ENCODE data around the gene OVCH2. TPM values are rescaled to one million over a fixed set of nuclear protein-coding genes. Genes with fewer than 3 reads are reported as not detected.

The OVCH2 gene
- total RNA-seq, 4 donors from 2014 or later = not detected

GRCh38 chr11:7677796-7678201 lies 28.5 kb downstream of the OVCH2 start:
- no peak for ATAC-seq
- H3K27ac ChIP-seq = no peak overlapping the region
- no peak overlapping the region for H3K4me3 ChIP-seq
- peaks cover 0 to 18% (median 3%) of the 10 kb centered on the region in 3 donors for H3K4me1 ChIP-seq
- WGBS, 2 donors (ENCODE audit: low coverage in 1 of 2) = 33 to 36% methylated on average over 4 of the region's 4 CpGs
- peaks cover 0 to 3% (median 0%) of the 10 kb centered on the region in 3 donors for H3K9me3 ChIP-seq
- H3K36me3 ChIP-seq = no peaks in the 10 kb centered on the region
- TF ChIP-seq CTCF (IDR thresholded peaks at IDR 0.05) = no peak
- TF ChIP-seq POLR2AphosphoS5 (IDR thresholded peaks at IDR 0.05) = no peak
- no peak for TF ChIP-seq EP300 (IDR thresholded peaks at IDR 0.05)
- TF ChIP-seq POLR2A (IDR thresholded peaks at IDR 0.05) = no peak
- peaks cover 60% of the 10 kb centered on the region for H3K27me3 ChIP-seq

- Histone ChIP-seq H3K36me3 (no peaks in the 10 kb centered on the region), H3K27me3 (peaks cover 68% of the 10 kb centered on the region), H3K4me1 (peaks cover 0 to 21% (median 3%) of the 10 kb centered on the region in 3 donors), H3K9me3 (peaks cover 0 to 3% (median 0%) of the 10 kb centered on the region in 3 donors), H3K27ac (no peak overlapping the region), H3K4me3 (no peak overlapping the region)
- no peak for ATAC-seq
- WGBS, 2 donors (ENCODE audit: low coverage in 1 of 2) = 80 to 86% methylated on average over 5 of the region's 5 CpGs
- no peak for TF ChIP-seq POLR2AphosphoS5 (IDR thresholded peaks at IDR 0.05)
- no peak for TF ChIP-seq CTCF (IDR thresholded peaks at IDR 0.05)
- TF ChIP-seq POLR2A (IDR thresholded peaks at IDR 0.05) = no peak
- no peak for TF ChIP-seq EP300 (IDR thresholded peaks at IDR 0.05)
Measured at GRCh38 chr11:7677071-7677470, 29.2 kb downstream of the OVCH2 start.

GRCh38 chr11:7675631-7676030 lies 30.6 kb downstream of the OVCH2 start:
- TF ChIP-seq CTCF (IDR thresholded peaks at IDR 0.05) (no peak), EP300 (IDR thresholded peaks at IDR 0.05) (no peak), POLR2A (IDR thresholded peaks at IDR 0.05) (no peak), POLR2AphosphoS5 (IDR thresholded peaks at IDR 0.05) (no peak)
- Histone ChIP-seq H3K27me3 (peaks cover 76% of the 10 kb centered on the region), H3K4me3 (no peak overlapping the region), H3K36me3 (no peaks in the 10 kb centered on the region), H3K4me1 (peaks cover 0 to 21% (median 3%) of the 10 kb centered on the region in 3 donors), H3K9me3 (peaks cover 0 to 3% (median 0%) of the 10 kb centered on the region in 3 donors), H3K27ac (no peak overlapping the region)
- WGBS, 2 donors (ENCODE audit: low coverage in 1 of 2) = 77 to 100% methylated on average over 1 to 3 of the region's 3 CpGs
- no peak for ATAC-seq

- 11% methylated on average over 18 of the region's 72 CpGs; no CpG with 5 or more reads in 1 of the 2 donors for WGBS, 2 donors (ENCODE audit: low coverage in 1 of 2)
- peak; percentile 50 for ATAC-seq
- H3K27ac ChIP-seq = peak overlapping the region in 3 of 4 donors; percentile 15 to 73 (median 67)
- TF ChIP-seq POLR2A (IDR thresholded peaks at IDR 0.05) = no peak
- no peak for TF ChIP-seq EP300 (IDR thresholded peaks at IDR 0.05)
- no peak for TF ChIP-seq POLR2AphosphoS5 (IDR thresholded peaks at IDR 0.05)
- no peak for TF ChIP-seq CTCF (IDR thresholded peaks at IDR 0.05)
- H3K27me3 ChIP-seq = peaks cover 72% of the 10 kb centered on the region
- H3K36me3 ChIP-seq = no peaks in the 10 kb centered on the region
- H3K4me3 ChIP-seq = peak overlapping the region; percentile 34 to 60
- no peaks in the 10 kb centered on the region for H3K9me3 ChIP-seq
- peaks cover 0 to 21% (median 3%) of the 10 kb centered on the region in 3 donors for H3K4me1 ChIP-seq
Measured at GRCh38 chr11:7673724-7674434, 32.4 kb downstream of the OVCH2 start.

Measured in gastroesophageal sphincter (tissue), 4 donors.